ENCODE data around the gene PHACTR2.

The PHACTR2 gene

DNA sequence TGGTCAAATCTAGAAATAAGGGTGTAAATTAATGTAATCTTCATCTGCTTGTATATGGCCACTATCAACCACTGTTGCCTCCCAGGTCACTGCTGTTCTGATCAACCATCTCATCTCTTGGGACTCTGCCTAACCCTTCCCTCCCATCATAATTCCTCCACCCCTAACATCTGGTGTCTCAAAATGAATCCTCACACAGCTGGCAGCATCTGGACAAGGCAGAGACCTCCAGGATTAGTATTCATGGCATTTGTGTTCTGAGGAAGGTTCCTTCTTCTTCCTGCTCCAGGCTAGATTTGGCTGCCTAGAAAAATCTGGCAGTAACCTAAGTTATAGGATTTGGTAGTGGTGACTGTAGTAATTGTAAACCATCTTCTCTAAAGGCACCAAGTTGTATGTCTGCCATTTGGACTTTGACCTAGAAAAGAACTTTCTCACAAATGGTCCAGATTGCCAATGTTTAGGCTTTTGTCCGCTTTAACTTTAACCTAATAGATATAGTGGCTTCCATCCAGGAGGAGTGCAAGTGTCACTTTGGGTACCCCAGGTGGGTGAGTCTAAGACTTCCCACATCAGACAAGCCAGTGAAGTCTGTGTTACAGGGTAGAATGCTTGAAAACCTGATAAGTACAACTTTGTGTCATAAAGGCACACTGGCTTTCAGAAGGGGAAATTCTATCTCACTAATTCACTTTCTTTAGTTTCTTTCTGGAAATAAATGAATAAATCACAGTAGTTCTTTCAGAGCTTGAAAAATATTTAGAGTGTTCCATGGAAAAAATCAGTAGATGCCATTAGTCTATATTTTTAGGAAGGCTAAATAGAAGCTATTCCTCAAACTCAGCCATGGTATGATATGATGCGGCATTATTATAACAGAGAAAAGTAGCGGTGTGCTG lies 3.0 kb upstream of the PHACTR2 start:
- H3K4me3 ChIP-seq (ENCODE audit: low read depth, low read length) = no peak overlapping the region

DNA sequence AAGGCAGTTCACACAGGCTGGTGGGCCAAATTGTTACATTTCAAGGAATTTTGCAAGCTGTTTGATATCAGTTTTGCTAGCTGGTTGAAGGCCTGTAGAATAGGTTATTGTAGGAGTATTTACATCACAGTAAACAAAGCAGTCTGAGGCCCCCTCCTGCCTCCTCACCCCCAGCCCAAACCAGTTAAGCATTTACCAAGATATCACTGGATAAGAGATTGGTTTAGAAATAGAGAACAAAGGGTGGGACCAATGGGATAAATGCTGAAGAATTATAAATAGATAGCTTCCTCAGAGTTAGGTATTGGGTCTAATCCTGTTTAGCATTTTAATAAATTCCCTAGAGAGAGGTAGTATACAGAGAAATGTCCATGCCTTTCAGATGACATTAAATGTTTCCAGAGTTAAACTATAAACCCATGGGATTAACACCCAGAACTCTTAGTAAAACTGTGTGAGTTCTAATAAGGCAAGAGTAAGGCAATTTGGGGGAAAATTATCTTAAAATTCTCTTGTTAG lies 2.3 kb upstream of the PHACTR2 start:
- H3K4me3 ChIP-seq (ENCODE audit: low read depth, low read length) = no peak overlapping the region

DNA sequence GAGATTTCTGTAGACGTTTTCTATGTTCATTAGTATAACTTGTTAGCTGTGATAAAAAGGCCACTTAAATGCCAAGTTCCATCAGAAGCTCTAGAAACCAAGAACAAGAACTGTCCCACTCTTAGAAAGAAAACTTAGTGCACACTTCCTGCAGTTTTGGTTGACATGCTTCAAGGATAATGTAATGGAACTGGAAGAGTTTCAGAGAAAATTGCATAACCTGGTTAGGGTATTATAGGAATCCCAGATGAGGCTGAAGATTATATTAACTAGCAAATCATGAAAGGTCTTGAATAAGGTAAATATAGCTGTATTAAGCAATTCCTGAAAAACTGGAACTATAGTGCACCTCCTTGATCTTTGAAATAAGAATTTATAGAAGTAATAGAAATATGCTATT lies 1.8 kb upstream of the PHACTR2 start:
- no peak overlapping the region for H3K4me3 ChIP-seq (ENCODE audit: low read depth, low read length)

DNA sequence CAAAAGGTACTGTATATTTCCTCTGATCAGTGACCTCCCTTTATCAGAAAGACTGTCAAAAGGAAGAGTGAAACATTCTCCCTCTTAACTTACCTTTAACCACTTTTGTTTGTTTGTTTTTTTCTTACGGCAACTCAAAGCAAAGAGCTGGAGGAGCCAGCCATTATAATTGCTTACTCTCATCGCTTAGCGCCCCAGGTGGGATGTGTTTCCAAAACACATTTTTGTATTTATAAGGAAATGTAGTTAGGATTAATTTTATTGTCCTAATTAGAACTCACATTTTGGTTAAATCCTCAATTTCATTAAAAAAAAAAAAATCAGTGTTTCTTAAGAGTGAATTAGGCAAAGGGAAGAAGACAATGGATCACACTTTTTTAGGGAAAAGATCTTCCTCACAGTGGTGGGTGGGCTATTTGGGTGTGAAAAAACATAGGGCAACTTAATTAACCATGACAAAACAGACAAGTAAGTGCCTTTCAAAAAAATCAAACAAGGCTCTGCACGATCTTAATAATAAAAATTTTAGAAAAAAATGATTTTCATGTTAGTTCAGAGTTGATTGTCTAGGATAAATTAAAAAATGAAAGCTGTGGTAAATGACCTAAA lies 1.2 kb upstream of the PHACTR2 start:
- no peak overlapping the region for H3K4me3 ChIP-seq (ENCODE audit: low read depth, low read length)

DNA sequence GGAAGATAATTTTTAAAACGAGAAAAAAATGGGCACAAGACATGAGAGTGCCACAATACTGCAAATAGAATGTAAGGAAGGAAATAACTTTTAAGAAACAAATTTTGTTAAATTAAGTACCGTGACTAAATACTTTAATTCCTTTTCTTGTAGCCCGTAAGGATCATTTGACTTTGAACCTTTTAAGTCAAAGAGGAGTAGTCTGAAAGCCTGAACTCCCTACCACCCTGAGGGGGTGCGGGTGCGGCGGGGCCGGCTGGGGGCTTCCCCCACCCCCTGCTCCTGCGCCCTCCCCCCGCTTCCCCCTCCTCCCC lies 231 bp upstream of the PHACTR2 start:
- no peak overlapping the region for H3K4me3 ChIP-seq (ENCODE audit: low read depth, low read length)

DNA sequence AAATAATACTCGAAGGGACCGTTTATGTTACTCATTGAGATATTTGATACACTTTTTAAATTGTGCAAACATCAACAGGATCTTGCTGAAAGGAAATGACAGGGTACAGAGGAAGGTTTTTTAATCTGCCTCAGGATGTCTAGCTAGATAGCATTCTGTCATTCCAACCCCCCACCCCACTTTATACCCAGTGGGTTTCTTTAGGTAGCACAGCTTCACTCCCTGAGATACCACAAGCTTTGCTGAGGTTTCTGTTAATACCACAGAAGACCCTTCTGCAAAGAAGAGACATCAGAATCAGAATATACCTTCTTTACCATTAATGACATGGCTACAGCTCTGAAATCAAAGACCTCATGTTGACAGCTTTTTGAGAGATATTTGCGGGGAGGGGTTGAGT lies 1.3 kb downstream of the PHACTR2 start:
- H3K4me3 ChIP-seq (ENCODE audit: low read depth, low read length) = peak overlapping the region; percentile 93

DNA sequence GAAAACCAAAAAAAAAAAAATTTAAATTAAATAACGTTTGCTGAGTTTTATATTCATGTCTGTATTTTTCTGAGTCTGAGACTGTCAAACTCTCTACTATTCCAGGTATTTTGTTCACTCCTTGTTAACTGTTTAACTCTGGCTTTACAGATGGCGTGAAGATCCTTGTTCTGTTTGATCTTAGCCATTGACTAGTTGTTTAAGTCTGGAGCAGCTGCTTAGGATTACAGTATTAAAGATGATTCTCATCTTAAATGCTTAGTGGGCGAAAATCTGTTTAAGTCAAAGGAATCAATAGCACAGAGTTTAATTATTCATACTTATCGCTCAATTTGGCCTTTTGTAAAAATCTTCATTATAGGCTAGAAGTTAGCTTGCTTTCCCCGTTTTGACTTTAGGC lies 2.4 kb downstream of the PHACTR2 start:
- peak overlapping the region; percentile 93 for H3K4me3 ChIP-seq (ENCODE audit: low read depth, low read length)

DNA sequence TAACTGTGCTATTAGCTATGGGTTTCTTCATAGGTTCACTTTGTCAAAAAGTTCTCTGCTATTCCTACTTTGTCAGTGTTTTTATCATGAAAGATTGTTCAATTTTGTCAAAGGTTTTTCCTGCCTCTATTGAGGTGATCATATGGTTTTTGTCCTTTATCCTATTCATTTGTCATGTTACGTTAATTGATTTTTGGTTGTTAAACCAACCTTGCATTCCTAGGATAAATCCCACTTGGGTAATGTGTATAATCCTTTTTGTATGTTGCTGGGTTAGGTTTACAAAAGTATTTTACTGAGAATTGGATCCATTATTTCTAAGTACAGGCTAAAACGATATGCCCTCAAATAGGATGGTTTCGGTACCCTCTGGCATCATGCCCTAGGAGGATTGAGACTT lies 5.0 kb downstream of the PHACTR2 start:
- H3K4me3 ChIP-seq (ENCODE audit: low read depth, low read length) = no peak overlapping the region

DNA sequence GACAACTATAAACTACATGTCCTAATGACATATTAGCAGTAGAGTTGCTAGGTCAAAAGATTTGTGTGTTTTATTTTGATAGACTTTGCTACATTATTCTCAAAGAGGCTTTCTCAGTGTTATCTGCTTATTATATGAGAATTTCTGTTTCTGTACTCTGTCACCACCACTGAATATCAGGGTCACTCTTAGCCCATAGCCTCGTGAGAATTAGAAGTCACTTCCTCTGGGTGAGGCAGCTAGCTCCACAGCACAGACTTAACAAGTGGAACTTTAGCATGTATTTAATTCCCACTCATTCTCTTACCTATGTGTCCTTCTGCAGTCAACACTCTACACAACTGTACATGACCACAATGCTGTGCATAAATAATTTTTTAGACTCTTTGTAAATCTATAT lies 6.7 kb downstream of the PHACTR2 start:
- no peak overlapping the region for H3K4me3 ChIP-seq (ENCODE audit: low read depth, low read length)

DNA sequence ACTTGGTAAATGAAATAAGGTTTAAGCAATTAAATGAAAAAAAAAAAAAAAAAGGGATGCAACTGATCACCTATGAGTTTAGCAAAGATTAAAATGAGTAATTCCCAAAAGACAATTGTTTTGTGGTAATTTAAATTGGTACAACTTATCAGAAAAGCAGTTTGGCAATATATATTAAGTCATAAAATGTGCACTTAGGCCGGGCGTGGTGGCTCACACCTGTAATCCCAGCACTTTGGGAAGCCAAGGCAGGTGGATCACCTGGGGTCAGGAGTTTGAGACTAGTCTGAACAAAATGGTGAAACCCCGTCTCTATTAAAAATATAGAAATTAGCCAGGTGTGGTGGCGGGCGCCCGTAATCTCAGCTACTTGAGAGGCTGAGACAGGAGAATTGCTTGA lies 7.9 kb downstream of the PHACTR2 start:
- H3K4me3 ChIP-seq (ENCODE audit: low read depth, low read length) = no peak overlapping the region

DNA sequence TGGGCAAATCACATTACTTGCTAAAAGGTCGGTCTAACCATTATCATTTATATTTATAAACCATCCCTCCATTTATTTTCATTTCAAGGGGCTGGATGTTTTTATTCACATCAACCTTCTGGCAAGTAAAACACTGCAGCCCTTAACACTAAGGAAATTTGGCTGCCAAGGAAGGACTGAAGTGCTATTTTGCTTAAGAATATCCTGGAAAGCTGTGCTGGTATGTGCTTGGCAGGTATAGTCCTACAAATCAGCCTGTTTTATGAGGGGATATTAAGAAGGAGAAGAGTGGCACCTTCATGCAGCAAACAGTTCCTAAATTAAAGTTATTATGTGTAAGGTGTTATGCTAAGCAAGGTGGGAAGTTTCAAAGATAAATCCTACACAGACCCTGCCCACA lies 9.8 kb downstream of the PHACTR2 start:
- no peak overlapping the region for H3K4me3 ChIP-seq (ENCODE audit: low read depth, low read length)

DNA sequence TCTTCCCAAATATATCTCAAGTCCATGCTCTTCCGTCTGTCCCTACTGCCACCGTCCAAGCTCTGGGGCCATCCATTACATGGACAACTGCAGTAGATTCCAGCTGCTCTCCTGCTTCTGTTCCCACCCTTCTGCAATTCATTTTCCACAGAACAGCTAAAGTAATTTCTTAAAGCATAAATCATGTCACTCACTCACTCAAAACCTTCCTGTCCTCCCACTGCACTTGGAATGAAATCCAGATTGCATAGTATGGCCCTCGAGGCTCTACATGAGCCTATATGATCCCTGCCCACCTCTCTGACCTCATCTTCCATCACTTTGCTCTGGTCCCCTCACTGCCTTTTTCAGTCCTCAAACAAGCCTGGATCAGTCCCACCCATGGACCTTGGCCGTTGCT lies 10.9 kb downstream of the PHACTR2 start:
- no peak overlapping the region for H3K4me3 ChIP-seq (ENCODE audit: low read depth, low read length)

DNA sequence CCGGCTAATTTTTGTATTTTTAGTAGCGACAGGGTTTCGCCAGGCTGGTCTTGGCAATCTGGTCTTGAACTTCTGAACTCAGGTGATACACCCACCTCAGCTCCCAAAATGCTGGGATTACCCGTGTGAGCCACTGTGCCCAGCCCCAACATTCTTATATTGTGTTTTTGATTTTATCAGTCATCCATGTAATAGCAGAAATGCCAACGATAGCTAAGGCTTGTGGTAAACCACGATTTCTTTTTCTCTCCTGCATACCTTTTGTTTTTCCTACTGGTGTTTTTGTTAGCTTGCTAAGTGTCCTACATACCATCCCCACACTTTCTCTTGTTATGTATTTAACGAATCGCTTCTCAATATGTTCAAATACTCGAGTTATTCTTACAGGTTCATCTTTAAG lies 12.1 kb downstream of the PHACTR2 start:
- H3K4me3 ChIP-seq (ENCODE audit: low read depth, low read length) = no peak overlapping the region

DNA sequence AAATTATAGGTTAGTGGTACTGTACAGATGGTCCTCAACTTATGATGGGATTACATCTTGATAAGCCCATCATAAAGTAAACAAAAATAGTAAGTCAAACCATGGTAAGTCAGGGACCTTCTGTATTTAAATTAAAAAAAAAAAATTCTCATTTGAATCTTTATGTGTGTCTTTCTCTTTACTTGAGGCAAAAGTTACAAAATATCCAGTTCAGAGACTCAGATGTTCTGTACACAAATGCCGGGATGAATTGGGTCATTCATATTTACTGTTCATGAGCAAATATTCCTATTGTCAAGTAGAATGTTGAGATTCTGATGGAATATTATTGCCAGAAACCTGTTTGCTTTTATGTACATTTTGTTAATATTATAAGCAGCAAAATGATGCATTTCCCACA lies 13.4 kb downstream of the PHACTR2 start:
- no peak overlapping the region for H3K4me3 ChIP-seq (ENCODE audit: low read depth, low read length)

DNA sequence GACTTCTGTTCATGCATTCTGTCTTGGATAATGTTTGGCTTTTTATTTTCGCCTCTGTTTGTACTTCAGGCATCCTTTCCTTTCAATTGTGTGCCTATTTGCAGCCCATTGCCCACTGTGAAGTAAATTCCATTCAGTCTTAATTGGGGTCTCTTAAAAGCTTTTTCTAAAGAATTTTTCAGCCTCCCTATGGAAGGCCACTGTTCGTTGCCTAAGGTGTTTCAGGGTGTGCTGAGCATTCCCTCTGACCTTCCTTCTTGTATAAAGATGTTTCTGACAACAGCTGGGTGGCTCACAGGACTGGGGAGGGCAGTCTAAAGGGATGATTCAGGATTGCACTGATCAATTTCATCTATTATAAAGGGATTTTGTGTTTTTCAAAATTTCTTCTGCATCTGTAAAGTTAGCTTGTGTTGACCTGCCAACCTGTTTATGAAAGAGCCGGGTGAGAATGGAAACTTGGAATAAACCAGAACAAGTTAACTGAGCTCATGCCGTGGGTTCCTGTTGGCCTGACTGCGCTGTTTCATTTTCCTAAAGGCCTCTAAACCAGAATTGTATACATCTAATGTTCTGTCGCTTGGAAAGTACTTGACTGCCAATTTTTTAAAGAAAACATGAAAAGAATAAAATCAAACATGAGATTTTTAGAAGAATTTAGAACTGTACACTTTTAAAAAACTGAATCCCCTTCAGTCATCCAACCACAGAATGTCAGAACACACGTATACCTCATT lies 14.3 kb downstream of the PHACTR2 start:
- no peak overlapping the region for H3K4me3 ChIP-seq (ENCODE audit: low read depth, low read length)

DNA sequence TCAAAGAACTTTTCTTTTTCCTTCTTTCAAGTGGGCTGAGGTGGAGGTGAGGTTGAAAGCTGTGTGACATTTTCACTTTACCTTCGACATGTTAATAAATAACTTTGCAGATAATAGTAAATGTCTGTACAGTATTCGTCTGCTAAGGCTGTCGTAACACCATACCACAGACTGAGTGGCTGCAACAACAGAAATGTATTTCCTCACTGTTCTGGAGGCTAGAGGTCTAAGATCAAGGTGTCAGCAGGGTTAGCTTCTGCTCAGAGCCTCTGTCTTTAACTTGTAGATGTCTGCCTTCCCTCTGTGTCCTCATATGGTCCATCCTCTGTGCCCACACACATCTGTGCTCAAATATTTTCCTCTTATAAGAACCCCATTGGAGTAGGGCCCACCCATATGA lies 14.9 kb downstream of the PHACTR2 start:
- no peak overlapping the region for H3K4me3 ChIP-seq (ENCODE audit: low read depth, low read length)

DNA sequence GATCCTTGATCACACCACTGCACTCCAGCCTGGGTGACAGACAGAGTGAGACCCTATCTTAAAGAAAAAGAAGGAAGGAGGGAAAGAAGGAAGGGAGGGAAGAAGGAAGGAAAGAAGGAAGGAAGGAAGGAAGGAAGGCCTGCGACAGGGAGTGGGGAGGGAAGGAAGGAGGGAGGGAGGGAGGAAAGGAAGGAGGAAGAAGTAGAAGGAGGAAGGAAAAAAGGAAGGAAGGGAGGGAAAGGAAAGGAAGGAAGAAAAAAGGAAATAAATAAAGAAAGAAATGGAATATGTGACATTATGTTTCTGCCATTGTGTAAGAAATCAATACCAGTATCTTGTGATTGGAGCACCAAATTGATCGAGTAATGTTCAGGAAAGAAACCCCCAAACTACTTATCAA lies 16.2 kb downstream of the PHACTR2 start:
- no peak overlapping the region for H3K4me3 ChIP-seq (ENCODE audit: low read depth, low read length)

DNA sequence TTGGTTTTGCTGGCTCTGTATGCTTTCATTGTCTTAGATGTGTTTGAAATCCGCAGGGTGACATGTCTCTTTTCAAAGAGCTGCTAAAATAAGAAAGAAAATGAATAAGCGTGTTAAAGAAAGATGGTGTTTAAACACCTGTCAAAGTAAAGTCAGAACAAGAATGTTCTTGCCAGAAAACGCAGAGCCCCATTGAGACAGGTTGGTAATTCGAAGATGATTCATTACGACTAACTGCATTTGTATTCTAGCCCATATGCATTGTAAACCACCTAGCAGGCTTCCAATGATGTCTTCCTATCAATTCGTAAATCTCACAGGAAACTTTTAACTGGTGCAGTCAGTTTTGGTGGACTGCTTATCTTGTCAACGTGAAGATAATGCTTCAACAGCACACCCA lies 16.8 kb downstream of the PHACTR2 start:
- H3K4me3 ChIP-seq (ENCODE audit: low read depth, low read length) = no peak overlapping the region

DNA sequence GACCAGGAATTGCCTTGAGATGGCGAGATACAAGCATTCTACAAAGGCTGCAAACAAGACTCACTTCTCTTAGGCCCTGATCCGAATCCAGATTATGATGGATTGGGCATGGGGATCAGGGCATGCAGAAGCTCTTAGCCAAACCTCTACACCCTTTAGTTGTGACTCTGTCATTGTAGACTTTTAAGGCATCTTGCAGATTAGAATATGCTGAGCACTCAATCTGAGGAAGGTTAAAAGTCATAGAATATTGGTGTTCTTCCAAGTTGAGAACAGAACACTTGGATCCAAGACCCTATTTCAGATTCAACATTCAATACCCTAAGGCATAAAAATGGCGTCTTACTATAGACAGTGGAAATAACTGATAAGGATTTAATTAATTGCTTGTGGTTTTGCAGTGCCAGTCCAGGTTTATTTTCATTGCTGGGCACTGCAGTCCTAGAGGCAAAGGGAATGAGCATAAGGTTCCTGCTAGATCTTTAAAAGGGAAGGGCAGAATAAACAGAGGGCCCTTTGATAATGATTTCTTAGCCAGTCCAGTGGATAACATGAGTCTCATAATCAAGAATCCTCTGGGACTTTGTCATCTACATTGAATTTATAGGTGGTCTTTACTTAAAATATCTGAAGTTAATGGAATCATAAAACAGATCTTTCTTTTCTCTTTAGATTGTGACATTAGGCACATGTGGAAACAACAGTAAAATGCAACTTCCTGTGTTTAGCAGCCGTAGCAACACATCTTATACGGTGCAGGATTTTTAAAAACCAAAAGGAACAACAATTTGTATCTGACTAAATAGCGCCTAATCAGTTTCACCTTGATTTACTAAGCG lies 17.6 kb downstream of the PHACTR2 start:
- H3K4me3 ChIP-seq (ENCODE audit: low read depth, low read length) = no peak overlapping the region

DNA sequence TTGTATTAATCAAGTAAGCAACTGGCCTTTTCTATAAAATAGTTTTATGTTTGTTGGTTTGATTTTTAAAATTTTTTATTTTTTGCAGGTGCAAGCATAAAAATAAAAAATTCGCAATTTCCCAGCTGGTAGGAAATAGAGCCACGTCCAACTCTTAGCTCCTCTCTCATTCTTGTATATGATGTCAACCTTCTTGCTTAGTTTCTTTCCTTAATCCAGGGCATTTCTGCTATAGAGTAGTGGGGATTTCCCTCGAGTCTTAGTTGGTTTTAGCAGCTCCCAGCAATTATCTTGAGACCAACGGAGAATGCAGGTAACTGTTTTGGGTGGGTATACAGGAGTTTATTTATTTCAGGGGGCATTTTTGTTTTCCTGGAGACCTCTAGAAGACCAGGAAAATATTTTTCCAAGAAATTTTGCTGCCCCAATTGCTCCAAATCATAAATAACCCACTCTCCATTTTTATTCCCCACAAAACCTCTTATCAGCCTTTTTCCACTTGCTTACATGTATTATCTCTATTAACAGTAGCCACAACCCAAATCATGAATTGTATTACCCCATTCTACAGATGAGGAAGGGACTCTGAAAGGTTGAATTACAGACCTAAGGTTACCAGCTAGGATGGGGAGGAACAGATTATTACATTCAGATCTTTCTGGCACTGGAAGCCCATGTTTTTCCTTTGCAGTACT lies 18.4 kb downstream of the PHACTR2 start:
- no peak overlapping the region for H3K4me3 ChIP-seq (ENCODE audit: low read depth, low read length)

DNA sequence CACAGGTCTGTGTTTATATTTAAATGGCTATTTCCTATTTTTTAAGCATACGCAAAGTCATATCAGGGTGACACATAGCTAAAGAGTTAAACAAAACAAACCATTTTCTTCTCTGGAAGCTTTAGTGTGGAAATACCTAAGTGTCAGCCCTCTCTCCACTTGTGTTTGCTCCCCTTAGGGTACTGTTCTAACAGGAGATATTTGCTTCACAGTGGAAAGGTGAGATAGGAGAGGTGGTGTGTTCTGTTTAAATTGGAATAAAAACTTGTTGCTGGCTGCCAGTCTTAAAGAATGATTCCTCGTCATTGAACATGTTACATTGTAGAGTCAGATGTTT lies 18.9 kb downstream of the PHACTR2 start:
- H3K4me3 ChIP-seq (ENCODE audit: low read depth, low read length) = no peak overlapping the region

All from iPS-11a (cell line).